Fibroblast of lung (primary cell): ENCODE measurements around the gene SPOCK3. TPM values are rescaled to one million over a fixed set of nuclear protein-coding genes. Genes with fewer than 3 reads are reported as not detected.

Source experiments
- DNase-seq, 2 donors: peaks; one replicate each; pipeline versions ENCODE4 v3.0.0 to v3.0.0-alpha.2; 2010; ENCODE audit warnings: low read depth in 2 of 2
- H2AFZ ChIP-seq: 2 replicates; pipeline ENCODE4 v1.5.1; 2012; ENCODE audit warnings: low read length, control low read depth, inconsistent platforms
- H3K27ac ChIP-seq: 2 replicates; pipeline ENCODE4 v1.5.1; 2011; ENCODE audit warnings: low read length, control low read depth; ENCODE audit not compliant: insufficient read depth
- H3K27me3 ChIP-seq: 2 replicates; pipeline ENCODE4 v1.5.1; 2011; ENCODE audit warnings: mild to moderate bottlenecking, low read length; ENCODE audit not compliant: control insufficient read depth, insufficient read depth
- H3K36me3 ChIP-seq: 2 replicates; pipeline ENCODE4 v1.5.1; 2011; ENCODE audit warnings: low read length; ENCODE audit not compliant: control insufficient read depth, insufficient read depth
- H3K4me1 ChIP-seq: 2 replicates; pipeline ENCODE4 v1.5.1; 2011; ENCODE audit warnings: low read length; ENCODE audit not compliant: control insufficient read depth, insufficient read depth; ENCODE audit errors: extremely low read depth
- H3K4me2 ChIP-seq: 2 replicates; pipeline ENCODE4 v1.5.1; 2011; ENCODE audit warnings: low read length, control low read depth; ENCODE audit not compliant: insufficient read depth; ENCODE audit errors: extremely low read depth
- H3K4me3 ChIP-seq, 4 experiments: fragments of 200-600 bp in 1 of 4; sonication (generic) in 1 of 4; replicated peaks in 1 of 4; 2 replicates each; pipeline ENCODE4 v1.5.1; 2011 to 2016; ENCODE audit warnings: low read length in 4 of 4, low read depth in 3 of 4, mild to moderate bottlenecking in 3 of 4, control low read depth in 2 of 4, inconsistent platforms in 1 of 4, mixed read lengths in 1 of 4; ENCODE audit not compliant: insufficient read depth in 1 of 4; ENCODE audit errors: control extremely low read depth in 1 of 4
- H3K79me2 ChIP-seq: 2 replicates; pipeline ENCODE4 v1.5.1; 2012; ENCODE audit warnings: mild to moderate bottlenecking, low read length, inconsistent platforms; ENCODE audit not compliant: control insufficient read depth, insufficient read depth
- H3K9ac ChIP-seq: 2 replicates; pipeline ENCODE4 v1.5.1; 2011; ENCODE audit warnings: mild to moderate bottlenecking, low read length, control low read depth; ENCODE audit not compliant: insufficient read depth
- H3K9me3 ChIP-seq: 2 replicates; pipeline ENCODE4 v1.5.1; 2012; ENCODE audit warnings: low read depth, low read length; ENCODE audit not compliant: control insufficient read depth, insufficient read depth
- H4K20me1 ChIP-seq: 2 replicates; pipeline ENCODE4 v1.5.1; 2011; ENCODE audit warnings: low read length; ENCODE audit not compliant: control insufficient read depth, insufficient read depth; ENCODE audit errors: extremely low read depth
- EZH2 ChIP-seq: IDR thresholded peaks from 2 replicates; pipeline ENCODE4 v1.5.1; 2012; ENCODE audit warnings: low read length, control low read depth, mild to moderate bottlenecking; ENCODE audit errors: missing control alignments
- polyA plus RNA-seq, 2 donors: library from polyadenylated mRNA; depleted of rRNA in 1 of 2; stranded (reverse) in 1 of 2; unstranded in 1 of 2; fragments of >200 nt; gene quantifications; 2 replicates each; pipeline ENCODE4 v1.2.1, GENCODE V29; 2011 to 2012; ENCODE audit warnings: missing spikeins in 1 of 2
- total RNA-seq: library from RNA; depleted of rRNA; stranded (reverse); fragments of >200 nt; gene quantifications from 2 replicates; pipeline ENCODE4 v1.2.1, GENCODE V29; 2014
- TF ChIP-seq, protein P1 (sequence below), 2 donors: IDR thresholded peaks in 1 of 2; conservative IDR thresholded peaks in 1 of 2; 1 replicate in 1 of 2; 2 replicates in 1 of 2; pipeline ENCODE4 v1.5.1; 2011 to 2012; ENCODE audit warnings: low read length in 2 of 2, control low read depth in 1 of 2, inconsistent platforms in 1 of 2, low read depth in 1 of 2, mild to moderate bottlenecking in 1 of 2

SPOCK3 gene
- total and polyA plus RNA-seq, 2 donors (not counting 1 experiment from before 2014, with no cell fraction given), result under 0.01 to 0.08 TPM

GRCh38 chr4:167196344-167197012 lies 37.8 kb downstream of the SPOCK3 start:
- H3K4me1 ChIP-seq, result no peaks in the 10 kb centered on the region
- H4K20me1 ChIP-seq, result no peaks in the 10 kb centered on the region
- TF ChIP-seq, protein P1, sequence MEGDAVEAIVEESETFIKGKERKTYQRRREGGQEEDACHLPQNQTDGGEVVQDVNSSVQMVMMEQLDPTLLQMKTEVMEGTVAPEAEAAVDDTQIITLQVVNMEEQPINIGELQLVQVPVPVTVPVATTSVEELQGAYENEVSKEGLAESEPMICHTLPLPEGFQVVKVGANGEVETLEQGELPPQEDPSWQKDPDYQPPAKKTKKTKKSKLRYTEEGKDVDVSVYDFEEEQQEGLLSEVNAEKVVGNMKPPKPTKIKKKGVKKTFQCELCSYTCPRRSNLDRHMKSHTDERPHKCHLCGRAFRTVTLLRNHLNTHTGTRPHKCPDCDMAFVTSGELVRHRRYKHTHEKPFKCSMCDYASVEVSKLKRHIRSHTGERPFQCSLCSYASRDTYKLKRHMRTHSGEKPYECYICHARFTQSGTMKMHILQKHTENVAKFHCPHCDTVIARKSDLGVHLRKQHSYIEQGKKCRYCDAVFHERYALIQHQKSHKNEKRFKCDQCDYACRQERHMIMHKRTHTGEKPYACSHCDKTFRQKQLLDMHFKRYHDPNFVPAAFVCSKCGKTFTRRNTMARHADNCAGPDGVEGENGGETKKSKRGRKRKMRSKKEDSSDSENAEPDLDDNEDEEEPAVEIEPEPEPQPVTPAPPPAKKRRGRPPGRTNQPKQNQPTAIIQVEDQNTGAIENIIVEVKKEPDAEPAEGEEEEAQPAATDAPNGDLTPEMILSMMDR (conservative IDR thresholded peaks at IDR 0.05 in 1 of 2, IDR thresholded peaks at IDR 0.05 in 1 of 2; ENCODE audit: low read depth in 1 of 2, low read length in 2 of 2), result no peak
- TF ChIP-seq EZH2, result no peak
- H3K4me2 ChIP-seq, result no peak overlapping the region
- H3K27ac ChIP-seq, result no peak overlapping the region
- H3K79me2 ChIP-seq, result no peaks in the 10 kb centered on the region
- peak in 1 of 2 donors; percentile 60 for DNase-seq
- H2AFZ ChIP-seq, result no peak overlapping the region
- no peak overlapping the region for H3K9ac ChIP-seq
- no peak overlapping the region for H3K4me3 ChIP-seq
- H3K9me3 ChIP-seq, result no peaks in the 10 kb centered on the region
- no peaks in the 10 kb centered on the region for H3K36me3 ChIP-seq
- no peaks in the 10 kb centered on the region for H3K27me3 ChIP-seq

DNA sequence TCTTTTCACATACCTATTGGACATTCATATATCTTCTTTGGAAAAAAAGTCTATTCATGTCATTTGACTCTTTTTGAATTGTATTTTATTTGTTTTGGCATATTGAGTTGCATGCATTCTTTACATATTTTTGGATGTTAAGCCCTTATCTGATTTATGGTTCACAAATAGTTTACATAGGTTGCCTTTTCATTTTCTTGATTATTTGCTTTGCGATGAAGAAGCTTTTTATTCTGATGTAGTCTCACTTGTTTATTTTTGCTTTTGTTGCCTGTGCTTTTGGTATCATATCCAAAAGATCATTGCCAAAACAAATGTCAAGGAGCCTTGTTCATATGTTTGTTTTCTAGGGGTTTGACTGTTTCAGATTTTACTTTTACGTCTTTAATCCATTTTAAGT lies 43.9 kb downstream of the SPOCK3 start:
- Histone ChIP-seq H2AFZ (no peak overlapping the region), H3K36me3 (no peaks in the 10 kb centered on the region), H3K79me2 (no peaks in the 10 kb centered on the region), H3K27ac (no peak overlapping the region), H3K9me3 (no peaks in the 10 kb centered on the region), H3K9ac (no peak overlapping the region), H3K4me1 (no peaks in the 10 kb centered on the region), H3K27me3 (no peaks in the 10 kb centered on the region), H3K4me3 (no peak overlapping the region), H4K20me1 (no peaks in the 10 kb centered on the region), H3K4me2 (no peak overlapping the region)
- DNase-seq, result no peak
- TF ChIP-seq EZH2, result no peak
- TF ChIP-seq, protein P1 (conservative IDR thresholded peaks at IDR 0.05 in 1 of 2, IDR thresholded peaks at IDR 0.05 in 1 of 2; ENCODE audit: low read depth in 1 of 2, low read length in 2 of 2), result no peak

DNA sequence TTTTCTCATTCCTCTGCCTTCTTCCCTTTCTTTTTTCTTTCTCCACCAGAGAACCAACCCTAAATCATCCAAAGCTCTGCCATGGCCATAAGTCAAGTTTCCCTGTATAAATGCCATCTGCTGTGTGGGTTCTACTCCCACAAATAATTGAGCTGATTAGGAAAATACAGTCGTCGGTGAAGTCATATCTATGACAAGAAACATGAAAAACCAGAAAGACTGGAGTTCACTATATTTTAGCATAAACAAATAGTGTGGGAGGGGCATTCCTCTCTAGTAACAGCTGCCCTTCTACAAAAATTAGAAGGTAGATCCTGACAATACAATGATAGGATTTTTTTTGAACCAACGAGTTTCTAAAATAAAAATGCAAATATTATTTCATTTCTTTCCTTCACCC lies 48.8 kb downstream of the SPOCK3 start:
- no peak for TF ChIP-seq EZH2
- TF ChIP-seq, protein P1 (conservative IDR thresholded peaks at IDR 0.05 in 1 of 2, IDR thresholded peaks at IDR 0.05 in 1 of 2; ENCODE audit: low read depth in 1 of 2, low read length in 2 of 2), result no peak
- Histone ChIP-seq H4K20me1 (no peaks in the 10 kb centered on the region), H3K9ac (no peak overlapping the region), H2AFZ (no peak overlapping the region), H3K27ac (no peak overlapping the region), H3K9me3 (no peaks in the 10 kb centered on the region), H3K36me3 (no peaks in the 10 kb centered on the region), H3K27me3 (no peaks in the 10 kb centered on the region), H3K79me2 (no peaks in the 10 kb centered on the region), H3K4me1 (no peaks in the 10 kb centered on the region), H3K4me3 (no peak overlapping the region), H3K4me2 (no peak overlapping the region)
- DNase-seq, result no peak
